HG02763 (cell line): ENCODE measurements around the gene MRPL37.

Experiments
- ATAC-seq: cut with Tn5 transposase; IDR thresholded peaks from one replicate; pipeline ENCODE4 v1.9.1; 2021; ENCODE audit warnings: mild to moderate bottlenecking, moderate library complexity; ENCODE audit not compliant: unreplicated experiment

Gene MRPL37

GRCh38 chr1:54238353-54239034 lies 38.5 kb downstream of the MRPL37 start:
- ATAC-seq: no peak

GRCh38 chr1:54239035-54239383 lies 39.0 kb downstream of the MRPL37 start:
- ATAC-seq: no peak

- ATAC-seq: no peak
Observed at GRCh38 chr1:54239631-54240031, 39.7 kb downstream of the MRPL37 start.

- no peak for ATAC-seq
Observed at GRCh38 chr1:54240741-54241335, 40.9 kb downstream of the MRPL37 start.

GRCh38 chr1:54241364-54241763 lies 41.4 kb downstream of the MRPL37 start:
- ATAC-seq: no peak

GRCh38 chr1:54243022-54243421 lies 43.1 kb downstream of the MRPL37 start:
- ATAC-seq: no peak

- ATAC-seq: no peak
Observed at GRCh38 chr1:54244655-54245054, 44.7 kb downstream of the MRPL37 start.

GRCh38 chr1:54245501-54245900 lies 45.5 kb downstream of the MRPL37 start:
- ATAC-seq: no peak

- ATAC-seq: no peak
Observed at GRCh38 chr1:54246116-54246721, 46.3 kb downstream of the MRPL37 start.

- ATAC-seq: no peak
Observed at GRCh38 chr1:54247863-54248515, 48.0 kb downstream of the MRPL37 start.

- no peak for ATAC-seq
Observed at GRCh38 chr1:54248966-54249365, 49.0 kb downstream of the MRPL37 start.

GRCh38 chr1:54249819-54250435 lies 50.0 kb downstream of the MRPL37 start:
- no peak for ATAC-seq

GRCh38 chr1:54250670-54251069 lies 50.7 kb downstream of the MRPL37 start:
- no peak for ATAC-seq

GRCh38 chr1:54252371-54252936 lies 52.5 kb downstream of the MRPL37 start:
- ATAC-seq: no peak

- ATAC-seq: no peak
Observed at GRCh38 chr1:54253480-54253879, 53.5 kb downstream of the MRPL37 start.

- no peak for ATAC-seq
Observed at GRCh38 chr1:54254055-54254454, 54.1 kb downstream of the MRPL37 start.

- ATAC-seq: no peak
Observed at GRCh38 chr1:54255026-54255702, 55.2 kb downstream of the MRPL37 start.

GRCh38 chr1:54256522-54257345 lies 56.8 kb downstream of the MRPL37 start:
- no peak for ATAC-seq

GRCh38 chr1:54257346-54257620 lies 57.3 kb downstream of the MRPL37 start:
- ATAC-seq: no peak

GRCh38 chr1:54257876-54258275 lies 57.9 kb downstream of the MRPL37 start:
- ATAC-seq: no peak
